Keratinocyte (primary cell): Measurements from ENCODE around the gene CHD2. TPM values are rescaled to one million over a fixed set of nuclear protein-coding genes. Genes with fewer than 3 reads are reported as not detected.
A peak's percentile ranks its signal among the peaks of the same experiment; 100 is the strongest.

Experiments used
- DNase-seq: peaks from one replicate; pipeline ENCODE4 v3.0.0-alpha.2; 2011; ENCODE audit warnings: low read depth, missing footprints, low spot score
- FAIRE-seq: peaks from 2 replicates; lab custom pipeline; 2011; peaks lifted over from hg19 to GRCh38; lab: Jason Lieb, UNC
- H2AFZ ChIP-seq: 2 replicates; pipeline ENCODE4 v1.6.0; 2012; ENCODE audit warnings: low read length, control low read depth, inconsistent platforms; ENCODE audit not compliant: control insufficient read depth
- H3K27ac ChIP-seq: 2 replicates; pipeline ENCODE4 v1.5.1; 2011; ENCODE audit warnings: low read length; ENCODE audit not compliant: control insufficient read depth, insufficient read depth
- H3K27me3 ChIP-seq: 3 replicates; pipeline ENCODE4 v1.6.0; 2011; ENCODE audit warnings: low read length; ENCODE audit not compliant: control insufficient read depth, insufficient read depth; ENCODE audit errors: extremely low read depth
- H3K36me3 ChIP-seq, 2 experiments: 2 replicates in 1 of 2; 3 replicates in 1 of 2; pipeline ENCODE4 v1.5.1; 2011; ENCODE audit warnings: low read length in 2 of 2, mild to moderate bottlenecking in 1 of 2; ENCODE audit not compliant: control insufficient read depth in 2 of 2, insufficient read depth in 2 of 2; ENCODE audit errors: extremely low read depth in 1 of 2
- H3K4me1 ChIP-seq: 3 replicates; pipeline ENCODE4 v1.5.1; 2011; ENCODE audit warnings: low read length; ENCODE audit not compliant: control insufficient read depth, insufficient read depth; ENCODE audit errors: extremely low read depth
- H3K4me2 ChIP-seq: 3 replicates; pipeline ENCODE4 v1.6.0; 2011; ENCODE audit warnings: low read depth, low read length; ENCODE audit not compliant: control insufficient read depth, insufficient read depth; ENCODE audit errors: extremely low read depth
- H3K4me3 ChIP-seq, 3 experiments: fragments of 200-600 bp in 1 of 3; sonication (generic) in 1 of 3; 2 replicates in 2 of 3; 3 replicates in 1 of 3; pipeline ENCODE4 v1.5.1; 2011 to 2016; ENCODE audit warnings: low read length in 3 of 3, mild to moderate bottlenecking in 3 of 3, control low read depth in 2 of 3, inconsistent platforms in 1 of 3, low read depth in 1 of 3, mixed read lengths in 1 of 3, mixed run types in 1 of 3, moderate library complexity in 1 of 3; ENCODE audit not compliant: control insufficient read depth in 2 of 3, insufficient read depth in 2 of 3; ENCODE audit errors: extremely low read depth in 1 of 3
- H3K79me2 ChIP-seq: 2 replicates; pipeline ENCODE4 v1.6.0; 2012; ENCODE audit warnings: low read length; ENCODE audit not compliant: control insufficient read depth, insufficient read depth
- H3K9ac ChIP-seq: 3 replicates; pipeline ENCODE4 v1.6.0; 2011; ENCODE audit warnings: low read length; ENCODE audit not compliant: control insufficient read depth, insufficient read depth; ENCODE audit errors: extremely low read depth
- H3K9me1 ChIP-seq: 3 replicates; pipeline ENCODE4 v1.6.0; 2011; ENCODE audit warnings: low read length; ENCODE audit not compliant: control insufficient read depth, insufficient read depth; ENCODE audit errors: extremely low read depth
- H3K9me3 ChIP-seq: 2 replicates; pipeline ENCODE4 v1.5.1; 2012; ENCODE audit warnings: low read depth, low read length; ENCODE audit not compliant: control insufficient read depth
- H4K20me1 ChIP-seq: 3 replicates; pipeline ENCODE4 v1.6.0; 2011; ENCODE audit warnings: low read length; ENCODE audit not compliant: control insufficient read depth, insufficient read depth; ENCODE audit errors: extremely low read depth
- CTCF ChIP-seq, 3 experiments: IDR thresholded peaks in 1 of 3; conservative IDR thresholded peaks in 1 of 3; optimal IDR thresholded peaks in 1 of 3; 2 replicates in 2 of 3; 3 replicates in 1 of 3; pipeline versions ENCODE3 to v1.5.1; 2011; ENCODE audit warnings: low read length in 3 of 3, mild to moderate bottlenecking in 3 of 3, moderate library complexity in 2 of 3, control low read depth in 1 of 3, inconsistent platforms in 1 of 3; ENCODE audit not compliant: insufficient read depth in 2 of 3; ENCODE audit errors: extremely low read depth in 1 of 3
- EZH2 ChIP-seq: IDR thresholded peaks from one replicate; pipeline ENCODE4 v1.6.1; 2012; ENCODE audit warnings: inconsistent platforms, mild to moderate bottlenecking, low read length, moderate library complexity
- dilution Hi-C: fragments of 300-500 bp; cut with MboI; formaldehyde crosslinking; loops from one replicate; pipeline ENCODE4 v1.7.0; 2020; ENCODE audit warnings: low sequenced_read_pairs; ENCODE audit not compliant: extremely low pct_ligation_motif_present
- polyA plus RNA-seq, 5 experiments: library from polyadenylated mRNA; depleted of rRNA in 3 of 5; stranded (reverse) in 3 of 5; stranded (forward) in 1 of 5; unstranded in 1 of 5; fragments of >200 nt; gene quantifications; 1 replicate in 1 of 5; 2 replicates in 3 of 5; 3 replicates in 1 of 5; pipeline versions ENCODE4 v1.2.1 to v1.2.3, GENCODE V29; 2011 to 2012; ENCODE audit warnings: missing spikeins in 2 of 5, low read depth in 1 of 5, low replicate concordance in 1 of 5

The CHD2 gene
- polyA plus RNA-seq, 1 donor (not counting 4 experiments of a cell fraction or from before 2014, with no cell fraction given): 62.0 TPM

DNA sequence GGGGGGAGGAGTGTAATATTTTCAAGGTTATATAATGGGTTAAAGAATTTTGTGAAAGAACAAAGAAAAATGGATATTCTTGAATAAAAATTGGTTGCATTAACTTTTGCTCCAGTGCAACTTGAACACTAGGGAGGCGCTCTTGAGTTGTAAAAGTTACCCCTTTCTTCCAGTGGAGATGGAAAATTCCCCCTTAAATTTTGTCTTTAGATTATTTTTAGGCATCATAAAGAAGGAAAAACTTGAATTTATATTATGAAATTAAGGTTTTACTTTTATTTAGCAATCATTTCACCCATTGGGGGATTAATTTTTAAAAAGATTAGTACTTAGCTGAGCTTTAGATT lies 550 bp upstream of the CHD2 start:
- Histone ChIP-seq H3K9ac (peak overlapping the region; percentile 100), H3K4me2 (peak overlapping the region; percentile 53), H3K9me3 (no peaks in the 10 kb centered on the region), H4K20me1 (no peaks in the 10 kb centered on the region), H2AFZ (no peak overlapping the region), H3K36me3 (peaks cover 0 to 4% of the 10 kb centered on the region in 2 experiments), H3K27ac (peak overlapping the region; percentile 100), H3K27me3 (no peaks in the 10 kb centered on the region), H3K79me2 (peaks cover 88% of the 10 kb centered on the region), H3K4me3 (peak overlapping the region in 1 of 3 experiments; percentile 96), H3K9me1 (no peaks in the 10 kb centered on the region), H3K4me1 (no peaks in the 10 kb centered on the region)
- no peak for TF ChIP-seq EZH2
- TF ChIP-seq CTCF (optimal IDR thresholded peaks at IDR 0.05 in 1 of 3, IDR thresholded peaks at IDR 0.05 in 1 of 3, conservative IDR thresholded peaks at IDR 0.05 in 1 of 3; ENCODE audit: extremely low read depth in 1 of 3, insufficient read depth in 2 of 3, low read length in 3 of 3): peak in 2 of 3 experiments; percentile 26 to 29
- DNase-seq (no peak), FAIRE-seq (no peak)
- dilution Hi-C loops: no loop called here

DNA sequence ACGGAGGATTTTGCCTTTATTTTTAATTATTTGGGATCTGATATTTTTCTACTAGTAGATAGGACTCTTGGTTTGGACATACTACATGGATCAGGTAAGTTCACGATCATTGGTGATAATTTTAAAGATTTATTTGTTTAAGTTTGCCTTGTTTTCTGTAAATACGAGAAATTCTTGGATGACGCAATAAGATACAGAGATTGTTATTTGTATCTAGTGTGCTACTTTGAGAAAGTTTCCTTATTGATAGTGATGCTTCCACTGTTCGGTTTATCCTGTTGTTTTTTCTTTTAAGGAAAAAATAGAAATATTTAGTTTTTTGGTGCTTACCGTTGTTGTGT lies 577 bp downstream of the CHD2 start:
- H3K27ac ChIP-seq: peak overlapping the region; percentile 100
- dilution Hi-C loops: loop anchor here (25.0 kb wide), 1 partner anchor 88 kb away; no protein-coding TSS in a partner anchor

More for the DNA sequence above, 577 bp downstream of the CHD2 start:
- Histone ChIP-seq H3K9me3 (no peaks in the 10 kb centered on the region), H4K20me1 (no peaks in the 10 kb centered on the region), H3K79me2 (peaks cover 88% of the 10 kb centered on the region), H3K9ac (peak overlapping the region; percentile 100), H3K9me1 (no peaks in the 10 kb centered on the region), H3K36me3 (peaks cover 0 to 3% of the 10 kb centered on the region in 2 experiments), H3K4me1 (peaks cover 9% of the 10 kb centered on the region), H3K27me3 (no peaks in the 10 kb centered on the region), H3K4me3 (peak overlapping the region; percentile 61 to 96 (median 96)), H2AFZ (no peak overlapping the region), H3K4me2 (no peak overlapping the region)
- FAIRE-seq (no peak), DNase-seq (no peak)
- TF ChIP-seq EZH2: no peak
